PC-3 (cell line): ENCODE data around the gene GFRA1.

Experiments used
- EZH2 ChIP-seq: fragments of 300-600 bp; sonication (generic); IDR thresholded peaks from one replicate; pipeline ENCODE4 v1.6.1; 2017; ENCODE audit warnings: antibody characterized with exemption, mild to moderate bottlenecking, low read length; ENCODE audit not compliant: unreplicated experiment
- EZH2phosphoT487 ChIP-seq: fragments of 300-600 bp; sonication (generic); IDR thresholded peaks from 2 replicates; pipeline ENCODE4 v1.6.1; 2018; ENCODE audit warnings: mild to moderate bottlenecking, antibody characterized with exemption, low read length, borderline replicate concordance
- TF ChIP-seq, protein P1 (sequence below): fragments of 300-600 bp; sonication (generic); conservative IDR thresholded peaks from 2 replicates; pipeline ENCODE4 v1.5.1; 2017; ENCODE audit warnings: antibody characterized with exemption, low read depth, mild to moderate bottlenecking, low read length

- TF ChIP-seq, protein P1, sequence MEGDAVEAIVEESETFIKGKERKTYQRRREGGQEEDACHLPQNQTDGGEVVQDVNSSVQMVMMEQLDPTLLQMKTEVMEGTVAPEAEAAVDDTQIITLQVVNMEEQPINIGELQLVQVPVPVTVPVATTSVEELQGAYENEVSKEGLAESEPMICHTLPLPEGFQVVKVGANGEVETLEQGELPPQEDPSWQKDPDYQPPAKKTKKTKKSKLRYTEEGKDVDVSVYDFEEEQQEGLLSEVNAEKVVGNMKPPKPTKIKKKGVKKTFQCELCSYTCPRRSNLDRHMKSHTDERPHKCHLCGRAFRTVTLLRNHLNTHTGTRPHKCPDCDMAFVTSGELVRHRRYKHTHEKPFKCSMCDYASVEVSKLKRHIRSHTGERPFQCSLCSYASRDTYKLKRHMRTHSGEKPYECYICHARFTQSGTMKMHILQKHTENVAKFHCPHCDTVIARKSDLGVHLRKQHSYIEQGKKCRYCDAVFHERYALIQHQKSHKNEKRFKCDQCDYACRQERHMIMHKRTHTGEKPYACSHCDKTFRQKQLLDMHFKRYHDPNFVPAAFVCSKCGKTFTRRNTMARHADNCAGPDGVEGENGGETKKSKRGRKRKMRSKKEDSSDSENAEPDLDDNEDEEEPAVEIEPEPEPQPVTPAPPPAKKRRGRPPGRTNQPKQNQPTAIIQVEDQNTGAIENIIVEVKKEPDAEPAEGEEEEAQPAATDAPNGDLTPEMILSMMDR: no peak
- no peak for TF ChIP-seq EZH2
- no peak for TF ChIP-seq EZH2phosphoT487
Measured at GRCh38 chr10:116182426-116182825, 90.6 kb downstream of the GFRA1 start.
